Measurements from ENCODE around the gene CHST5. TPM values are rescaled to one million over a fixed set of nuclear protein-coding genes. Genes with fewer than 3 reads are reported as not detected.

The CHST5 gene
- total RNA-seq, 5 donors from 2014 or later (not counting 1 experiment from before 2014, with no cell fraction given) = 0.09 TPM; not detected in 4

GRCh38 chr16:75566758-75567255, 30.9 kb upstream of the CHST5 start:
- Histone ChIP-seq H3K9me3 (no peaks in the 10 kb centered on the region), H3K4me1 (ENCODE audit: control insufficient read depth in 1 of 2, extremely low read depth in 1 of 2, insufficient read depth in 2 of 2, low read length in 2 of 2) (peaks cover 6 to 37% of the 10 kb centered on the region in 2 experiments), H3K27ac (ENCODE audit: low read length) (peak overlapping the region; percentile 12), H3K36me3 (ENCODE audit: control insufficient read depth in 2 of 2, extremely low read depth in 1 of 2, insufficient read depth in 1 of 2, low read length in 1 of 2) (peaks cover 0 to 41% of the 10 kb centered on the region in 2 donors), H3K27me3 (replicated peaks in 1 of 2; ENCODE audit: control insufficient read depth in 2 of 2, extremely low read depth in 1 of 2, insufficient read depth in 2 of 2, low read length in 1 of 2) (peaks cover 0 to 4% of the 10 kb centered on the region in 2 experiments), H3K4me3 (ENCODE audit: control insufficient read depth in 1 of 2, extremely low read depth in 1 of 2, low read length in 1 of 2) (peak overlapping the region; percentile 59 to 94)
- peaks cover 9 to 10% of the 10 kb centered on the region in 2 donors for H3K27me3 Mint-ChIP-seq
- peak overlapping the region; percentile 89 to 100 (median 99) for H3K4me3 Mint-ChIP-seq
- POLR2A ChIA-PET = interaction anchor here in 1 of 2 donors (1.1 to 3.2 kb wide), 4 partner anchors 11 to 81 kb away, joined by 3 to 14 read pairs (median 12); partner anchors contain the start of genes ADAT1, KARS1, TERF2IP and TMEM231
- no peaks in the 10 kb centered on the region for H3K9me3 Mint-ChIP-seq
- peaks cover 15% of the 10 kb centered on the region for H3K36me3 Mint-ChIP-seq
- H3K27ac Mint-ChIP-seq = peak overlapping the region in 1 of 2 donors; percentile 66
- H3K4me1 Mint-ChIP-seq = peaks cover 38 to 53% (median 50%) of the 10 kb centered on the region in 3 donors
- ATAC-seq (replicated peaks in 1 of 4) (peak in 2 of 4 experiments; percentile 1), DNase-seq (peak in 13 of 35 experiments; percentile 4 to 36 (median 11))
- WGBS (ENCODE audit: insufficient coverage) = 3% methylated on average over 31 of the region's 32 CpGs
- CTCF ChIA-PET = interaction anchor here (2.2 to 3.5 kb wide), 3 partner anchors 50 to 55 kb away, joined by 14 to 24 read pairs (median 19); partner anchors contain the start of gene ADAT1 (in 1 of the 2)

GRCh38 chr16:75566040-75566757, 30.3 kb upstream of the CHST5 start, which contains the start of gene GABARAPL2:
Gene GABARAPL2 (plus strand): TSS chr16:75566379. CDS start chr16:75566487, 108 bp downstream.
- WGBS (ENCODE audit: insufficient coverage) = under 1% methylated on average over 67 of the region's 69 CpGs
- Histone ChIP-seq H3K4me1 (ENCODE audit: control insufficient read depth in 1 of 2, extremely low read depth in 1 of 2, insufficient read depth in 2 of 2, low read length in 2 of 2) (peaks cover 6 to 37% of the 10 kb centered on the region in 2 experiments), H3K27me3 (replicated peaks in 1 of 2; ENCODE audit: control insufficient read depth in 2 of 2, extremely low read depth in 1 of 2, insufficient read depth in 2 of 2, low read length in 1 of 2) (peaks cover 0 to 4% of the 10 kb centered on the region in 2 experiments), H3K36me3 (ENCODE audit: control insufficient read depth in 2 of 2, extremely low read depth in 1 of 2, insufficient read depth in 1 of 2, low read length in 1 of 2) (peaks cover 0 to 37% of the 10 kb centered on the region in 2 donors), H3K4me3 (ENCODE audit: control insufficient read depth in 1 of 2, extremely low read depth in 1 of 2, low read length in 1 of 2) (peak within 1 kb of the TSS; percentile 68 to 94), H3K27ac (ENCODE audit: low read length) (peak within 1 kb of the TSS; percentile 83), H3K9me3 (no peaks in the 10 kb centered on the region)
- peaks cover 9 to 10% of the 10 kb centered on the region in 2 donors for H3K27me3 Mint-ChIP-seq
- H3K27ac Mint-ChIP-seq = peak within 1 kb of the TSS; percentile 89 to 95
- H3K4me1 Mint-ChIP-seq = peaks cover 38 to 50% (median 47%) of the 10 kb centered on the region in 3 donors
- ChIA-PET CTCF (interaction anchor here (1.1 to 3.5 kb wide), 8 partner anchors 10 to 198 kb away, joined by 3 to 24 read pairs (median 10); partner anchors contain the start of genes TMEM231 (in 2 of the 2) and ADAT1 (in 1 of the 2)), POLR2A (interaction anchor here in 1 of 2 donors (0.7 to 3.2 kb wide), 5 partner anchors 10 to 81 kb away, joined by 3 to 14 read pairs (median 10); partner anchors contain the start of genes ADAT1, KARS1, TERF2IP and TMEM231)
- no peaks in the 10 kb centered on the region for H3K9me3 Mint-ChIP-seq
- DNase-seq = peak; percentile 67 to 95 (median 87)
- H3K36me3 Mint-ChIP-seq = peaks cover 12% of the 10 kb centered on the region
- peak within 1 kb of the TSS; percentile 89 to 100 (median 99) for H3K4me3 Mint-ChIP-seq
- peak; percentile 79 to 88 (median 86) for ATAC-seq (replicated peaks in 1 of 4)

GRCh38 chr16:75565640-75566039, 29.7 kb upstream of the CHST5 start:
- DNase-seq (no peak), ATAC-seq (replicated peaks in 1 of 4) (no peak)
- ChIA-PET POLR2A (interaction anchor here (0.6 to 3.2 kb wide), 10 partner anchors 9 to 164 kb away, joined by 3 to 14 read pairs (median 4); partner anchors contain the start of genes KARS1 (in 2 of the 2), TERF2IP (in 2 of the 2), ADAT1 (in 1 of the 2) and TMEM231 (in 1 of the 2)), CTCF (interaction anchor here (1.0 to 3.5 kb wide), 9 partner anchors 10 to 198 kb away, joined by 3 to 24 read pairs (median 5); partner anchors contain the start of genes TMEM231 (in 2 of the 2) and ADAT1 (in 1 of the 2))
- Mint-ChIP-seq H3K4me3 (peak overlapping the region; percentile 89 to 100 (median 99)), H3K36me3 (peaks cover 10% of the 10 kb centered on the region), H3K4me1 (peaks cover 37 to 46% (median 46%) of the 10 kb centered on the region in 3 donors), H3K27ac (peak overlapping the region; percentile 89 to 95), H3K9me3 (no peaks in the 10 kb centered on the region), H3K27me3 (peaks cover 9 to 10% of the 10 kb centered on the region in 2 donors)
- H3K27ac ChIP-seq (ENCODE audit: low read length) = peak overlapping the region; percentile 83
- 18% methylated on average over 11 of the region's 15 CpGs for WGBS (ENCODE audit: insufficient coverage)
- H3K36me3 ChIP-seq (ENCODE audit: control insufficient read depth in 2 of 2, extremely low read depth in 1 of 2, insufficient read depth in 1 of 2, low read length in 1 of 2) = peaks cover 0 to 32% of the 10 kb centered on the region in 2 donors
- peak overlapping the region; percentile 68 to 94 for H3K4me3 ChIP-seq (ENCODE audit: control insufficient read depth in 1 of 2, extremely low read depth in 1 of 2, low read length in 1 of 2)
- H3K27me3 ChIP-seq (replicated peaks in 1 of 2; ENCODE audit: control insufficient read depth in 2 of 2, extremely low read depth in 1 of 2, insufficient read depth in 2 of 2, low read length in 1 of 2) = peaks cover 0 to 6% of the 10 kb centered on the region in 2 experiments
- H3K9me3 ChIP-seq = no peaks in the 10 kb centered on the region
- peaks cover 6 to 37% of the 10 kb centered on the region in 2 experiments for H3K4me1 ChIP-seq (ENCODE audit: control insufficient read depth in 1 of 2, extremely low read depth in 1 of 2, insufficient read depth in 2 of 2, low read length in 2 of 2)

- H3K36me3 ChIP-seq (ENCODE audit: control insufficient read depth in 2 of 2, extremely low read depth in 1 of 2, insufficient read depth in 1 of 2, low read length in 1 of 2) = no peaks in the 10 kb centered on the region
- Mint-ChIP-seq H3K36me3 (no peaks in the 10 kb centered on the region), H3K27ac (no peak overlapping the region), H3K27me3 (peaks cover 9 to 14% of the 10 kb centered on the region in 2 donors), H3K9me3 (no peaks in the 10 kb centered on the region), H3K4me1 (peaks cover 9 to 13% (median 12%) of the 10 kb centered on the region in 3 donors), H3K4me3 (no peak overlapping the region)
- H3K4me1 ChIP-seq (ENCODE audit: control insufficient read depth in 1 of 2, extremely low read depth in 1 of 2, insufficient read depth in 2 of 2, low read length in 2 of 2) = peaks cover 3 to 15% of the 10 kb centered on the region in 2 experiments
- no peaks in the 10 kb centered on the region for H3K9me3 ChIP-seq
- no peak overlapping the region for H3K4me3 ChIP-seq (ENCODE audit: control insufficient read depth in 1 of 2, extremely low read depth in 1 of 2, low read length in 1 of 2)
- 80% methylated on average over 1 of the region's 10 CpGs for WGBS (ENCODE audit: insufficient coverage)
- DNase-seq = no peak
- ChIA-PET CTCF (interaction anchor here in 1 of 2 donors (0.7 kb wide), 1 partner anchor 460 kb away, joined by 6 read pairs; no protein-coding TSS in a partner anchor), POLR2A (interaction anchor here in 1 of 2 donors (0.7 kb wide), 1 partner anchor 1080 kb away, joined by 5 read pairs; no protein-coding TSS in a partner anchor)
- H3K27me3 ChIP-seq (replicated peaks in 1 of 2; ENCODE audit: control insufficient read depth in 2 of 2, extremely low read depth in 1 of 2, insufficient read depth in 2 of 2, low read length in 1 of 2) = peaks cover 0 to 9% of the 10 kb centered on the region in 2 experiments
- ATAC-seq (replicated peaks in 1 of 4) = no peak
- H3K27ac ChIP-seq (ENCODE audit: low read length) = no peak overlapping the region
Observed at GRCh38 chr16:75559564-75560372, 23.9 kb upstream of the CHST5 start.

- H3K4me1 ChIP-seq (ENCODE audit: control insufficient read depth in 1 of 2, extremely low read depth in 1 of 2, insufficient read depth in 2 of 2, low read length in 2 of 2) = peaks cover 3 to 15% of the 10 kb centered on the region in 2 experiments
- no peaks in the 10 kb centered on the region for H3K9me3 ChIP-seq
- H3K27me3 ChIP-seq (replicated peaks in 1 of 2; ENCODE audit: control insufficient read depth in 2 of 2, extremely low read depth in 1 of 2, insufficient read depth in 2 of 2, low read length in 1 of 2) = peaks cover 0 to 9% of the 10 kb centered on the region in 2 experiments
- ChIA-PET POLR2A (interaction anchor here in 1 of 2 donors (0.7 kb wide), 1 partner anchor 1079 kb away, joined by 5 read pairs; no protein-coding TSS in a partner anchor), CTCF (interaction anchor here in 1 of 2 donors (0.7 kb wide), 2 partner anchors 42 to 459 kb away, joined by 5 to 6 read pairs; no protein-coding TSS in a partner anchor)
- peaks cover 8 to 12% (median 12%) of the 10 kb centered on the region in 3 donors for H3K4me1 Mint-ChIP-seq
- no CpG with 5 or more reads among the region's 2 CpGs for WGBS (ENCODE audit: insufficient coverage)
- H3K4me3 Mint-ChIP-seq = no peak overlapping the region
- peaks cover 8 to 14% of the 10 kb centered on the region in 2 donors for H3K27me3 Mint-ChIP-seq
- H3K4me3 ChIP-seq (ENCODE audit: control insufficient read depth in 1 of 2, extremely low read depth in 1 of 2, low read length in 1 of 2) = no peak overlapping the region
- no peak for DNase-seq
- no peaks in the 10 kb centered on the region for H3K36me3 Mint-ChIP-seq
- H3K27ac Mint-ChIP-seq = no peak overlapping the region
- H3K36me3 ChIP-seq (ENCODE audit: control insufficient read depth in 2 of 2, extremely low read depth in 1 of 2, insufficient read depth in 1 of 2, low read length in 1 of 2) = no peaks in the 10 kb centered on the region
- no peak overlapping the region for H3K27ac ChIP-seq (ENCODE audit: low read length)
- no peaks in the 10 kb centered on the region for H3K9me3 Mint-ChIP-seq
- ATAC-seq (replicated peaks in 1 of 4) = no peak
Observed at GRCh38 chr16:75558846-75559401, 23.0 kb upstream of the CHST5 start.
